ENCODE measurements around the gene GBF1.
A peak's percentile ranks its signal among the peaks of the same experiment; 100 is the strongest.

GBF1 gene

GRCh38 chr10:102429468-102429867, 184.1 kb downstream of the GBF1 start:
- DNase-seq, result no peak

DNA sequence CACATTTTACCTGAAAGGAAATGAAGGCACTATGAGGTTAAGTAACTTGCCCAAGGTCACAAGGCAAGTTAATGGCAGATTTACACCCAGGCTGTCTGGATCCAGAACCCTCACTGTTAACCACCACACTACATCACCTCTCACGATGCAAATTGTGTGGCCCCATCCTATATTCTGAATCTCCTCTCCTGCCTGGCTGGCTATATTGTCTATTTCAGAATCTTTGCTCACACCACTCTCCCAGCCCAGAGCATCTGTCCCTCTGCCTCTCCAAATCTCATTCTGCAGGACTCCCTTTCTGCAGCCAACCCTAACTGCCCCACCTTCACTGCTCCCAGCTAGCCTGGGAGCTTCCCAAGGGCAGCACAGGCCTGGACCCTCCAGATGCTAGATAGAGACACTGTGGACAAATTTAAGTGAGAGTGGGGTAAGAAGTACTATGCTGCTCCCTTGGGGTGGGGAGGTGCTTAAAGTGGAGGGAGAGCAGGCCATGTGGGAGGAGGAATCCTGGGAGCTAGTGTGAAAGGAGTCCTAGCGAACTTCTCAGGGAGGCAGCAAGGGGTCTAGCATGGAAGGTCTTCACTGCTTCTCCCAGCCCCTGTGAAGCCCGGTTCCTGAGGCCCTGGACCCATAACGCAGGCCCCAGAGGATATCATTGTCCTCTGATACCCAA, 186.3 kb downstream of the GBF1 start:
- peak; percentile 17 for DNase-seq

Measured in SHP77 treated with DMSO at 0.1 percent for 48 hours (cell line).